Measurements from ENCODE around the gene HS6ST3.

GRCh38 chr13:96454466-96454865, 364.6 kb downstream of the HS6ST3 start:
- TF ChIP-seq, protein P1, sequence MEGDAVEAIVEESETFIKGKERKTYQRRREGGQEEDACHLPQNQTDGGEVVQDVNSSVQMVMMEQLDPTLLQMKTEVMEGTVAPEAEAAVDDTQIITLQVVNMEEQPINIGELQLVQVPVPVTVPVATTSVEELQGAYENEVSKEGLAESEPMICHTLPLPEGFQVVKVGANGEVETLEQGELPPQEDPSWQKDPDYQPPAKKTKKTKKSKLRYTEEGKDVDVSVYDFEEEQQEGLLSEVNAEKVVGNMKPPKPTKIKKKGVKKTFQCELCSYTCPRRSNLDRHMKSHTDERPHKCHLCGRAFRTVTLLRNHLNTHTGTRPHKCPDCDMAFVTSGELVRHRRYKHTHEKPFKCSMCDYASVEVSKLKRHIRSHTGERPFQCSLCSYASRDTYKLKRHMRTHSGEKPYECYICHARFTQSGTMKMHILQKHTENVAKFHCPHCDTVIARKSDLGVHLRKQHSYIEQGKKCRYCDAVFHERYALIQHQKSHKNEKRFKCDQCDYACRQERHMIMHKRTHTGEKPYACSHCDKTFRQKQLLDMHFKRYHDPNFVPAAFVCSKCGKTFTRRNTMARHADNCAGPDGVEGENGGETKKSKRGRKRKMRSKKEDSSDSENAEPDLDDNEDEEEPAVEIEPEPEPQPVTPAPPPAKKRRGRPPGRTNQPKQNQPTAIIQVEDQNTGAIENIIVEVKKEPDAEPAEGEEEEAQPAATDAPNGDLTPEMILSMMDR (IDR thresholded peaks at IDR 0.05; ENCODE audit: low read depth, low read length), result no peak
- no peak for TF ChIP-seq EZH2phosphoT487 (IDR thresholded peaks at IDR 0.05; ENCODE audit: low read depth)

All from OCI-LY3 (cell line).